ENCODE data around the gene ARIH1.

- TF ChIP-seq, protein P1, sequence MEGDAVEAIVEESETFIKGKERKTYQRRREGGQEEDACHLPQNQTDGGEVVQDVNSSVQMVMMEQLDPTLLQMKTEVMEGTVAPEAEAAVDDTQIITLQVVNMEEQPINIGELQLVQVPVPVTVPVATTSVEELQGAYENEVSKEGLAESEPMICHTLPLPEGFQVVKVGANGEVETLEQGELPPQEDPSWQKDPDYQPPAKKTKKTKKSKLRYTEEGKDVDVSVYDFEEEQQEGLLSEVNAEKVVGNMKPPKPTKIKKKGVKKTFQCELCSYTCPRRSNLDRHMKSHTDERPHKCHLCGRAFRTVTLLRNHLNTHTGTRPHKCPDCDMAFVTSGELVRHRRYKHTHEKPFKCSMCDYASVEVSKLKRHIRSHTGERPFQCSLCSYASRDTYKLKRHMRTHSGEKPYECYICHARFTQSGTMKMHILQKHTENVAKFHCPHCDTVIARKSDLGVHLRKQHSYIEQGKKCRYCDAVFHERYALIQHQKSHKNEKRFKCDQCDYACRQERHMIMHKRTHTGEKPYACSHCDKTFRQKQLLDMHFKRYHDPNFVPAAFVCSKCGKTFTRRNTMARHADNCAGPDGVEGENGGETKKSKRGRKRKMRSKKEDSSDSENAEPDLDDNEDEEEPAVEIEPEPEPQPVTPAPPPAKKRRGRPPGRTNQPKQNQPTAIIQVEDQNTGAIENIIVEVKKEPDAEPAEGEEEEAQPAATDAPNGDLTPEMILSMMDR (IDR thresholded peaks at IDR 0.05) = no peak
- TF ChIP-seq EP300 (IDR thresholded peaks at IDR 0.05) = no peak
- TF ChIP-seq POLR2A (IDR thresholded peaks at IDR 0.05) = no peak
These were observed 7.0 kb downstream of the ARIH1 start for GRCh38 chr15:72481015-72481659.
